ENCODE results near the gene BTNL2.

The BTNL2 gene

DNA sequence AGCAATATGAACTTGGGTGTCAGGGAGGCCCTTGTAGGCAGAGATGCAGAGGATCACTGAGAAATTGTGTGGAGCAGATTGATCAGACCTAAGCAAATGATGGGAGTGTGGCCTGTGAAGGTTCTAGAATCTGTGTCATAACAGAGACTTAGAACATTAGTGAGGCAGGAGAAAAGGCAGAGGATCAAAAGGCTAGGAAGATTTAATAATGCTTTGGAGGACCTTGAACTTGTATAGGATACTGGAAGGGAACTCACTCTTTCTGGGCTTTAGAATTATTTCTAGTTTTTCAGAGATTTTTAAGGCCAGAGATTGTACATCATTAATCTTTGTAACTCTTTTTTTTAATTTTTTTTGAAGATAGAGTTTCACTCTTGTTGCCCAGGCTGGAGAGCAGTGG is 35.2 kb downstream of the BTNL2 start, which contains the start of gene TSBP1:
Gene TSBP1 (minus strand): TSS at position 101 of the 400 bp plus-strand sequence. CDS start 197 bp downstream, outside the sequence.
- no peak for ATAC-seq
- TF ChIP-seq TCF4 (CRISPR knock-in tag; IDR thresholded peaks at IDR 0.05; ENCODE audit: borderline replicate concordance): no peak
- TF ChIP-seq, protein P1, sequence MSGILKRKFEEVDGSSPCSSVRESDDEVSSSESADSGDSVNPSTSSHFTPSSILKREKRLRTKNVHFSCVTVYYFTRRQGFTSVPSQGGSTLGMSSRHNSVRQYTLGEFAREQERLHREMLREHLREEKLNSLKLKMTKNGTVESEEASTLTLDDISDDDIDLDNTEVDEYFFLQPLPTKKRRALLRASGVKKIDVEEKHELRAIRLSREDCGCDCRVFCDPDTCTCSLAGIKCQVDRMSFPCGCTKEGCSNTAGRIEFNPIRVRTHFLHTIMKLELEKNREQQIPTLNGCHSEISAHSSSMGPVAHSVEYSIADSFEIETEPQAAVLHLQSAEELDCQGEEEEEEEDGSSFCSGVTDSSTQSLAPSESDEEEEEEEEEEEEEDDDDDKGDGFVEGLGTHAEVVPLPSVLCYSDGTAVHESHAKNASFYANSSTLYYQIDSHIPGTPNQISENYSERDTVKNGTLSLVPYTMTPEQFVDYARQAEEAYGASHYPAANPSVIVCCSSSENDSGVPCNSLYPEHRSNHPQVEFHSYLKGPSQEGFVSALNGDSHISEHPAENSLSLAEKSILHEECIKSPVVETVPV (CRISPR knock-in tag; IDR thresholded peaks at IDR 0.05): no peak
- TF ChIP-seq, protein P2, sequence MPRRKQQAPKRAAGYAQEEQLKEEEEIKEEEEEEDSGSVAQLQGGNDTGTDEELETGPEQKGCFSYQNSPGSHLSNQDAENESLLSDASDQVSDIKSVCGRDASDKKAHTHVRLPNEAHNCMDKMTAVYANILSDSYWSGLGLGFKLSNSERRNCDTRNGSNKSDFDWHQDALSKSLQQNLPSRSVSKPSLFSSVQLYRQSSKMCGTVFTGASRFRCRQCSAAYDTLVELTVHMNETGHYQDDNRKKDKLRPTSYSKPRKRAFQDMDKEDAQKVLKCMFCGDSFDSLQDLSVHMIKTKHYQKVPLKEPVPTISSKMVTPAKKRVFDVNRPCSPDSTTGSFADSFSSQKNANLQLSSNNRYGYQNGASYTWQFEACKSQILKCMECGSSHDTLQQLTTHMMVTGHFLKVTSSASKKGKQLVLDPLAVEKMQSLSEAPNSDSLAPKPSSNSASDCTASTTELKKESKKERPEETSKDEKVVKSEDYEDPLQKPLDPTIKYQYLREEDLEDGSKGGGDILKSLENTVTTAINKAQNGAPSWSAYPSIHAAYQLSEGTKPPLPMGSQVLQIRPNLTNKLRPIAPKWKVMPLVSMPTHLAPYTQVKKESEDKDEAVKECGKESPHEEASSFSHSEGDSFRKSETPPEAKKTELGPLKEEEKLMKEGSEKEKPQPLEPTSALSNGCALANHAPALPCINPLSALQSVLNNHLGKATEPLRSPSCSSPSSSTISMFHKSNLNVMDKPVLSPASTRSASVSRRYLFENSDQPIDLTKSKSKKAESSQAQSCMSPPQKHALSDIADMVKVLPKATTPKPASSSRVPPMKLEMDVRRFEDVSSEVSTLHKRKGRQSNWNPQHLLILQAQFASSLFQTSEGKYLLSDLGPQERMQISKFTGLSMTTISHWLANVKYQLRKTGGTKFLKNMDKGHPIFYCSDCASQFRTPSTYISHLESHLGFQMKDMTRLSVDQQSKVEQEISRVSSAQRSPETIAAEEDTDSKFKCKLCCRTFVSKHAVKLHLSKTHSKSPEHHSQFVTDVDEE (CRISPR knock-in tag; IDR thresholded peaks at IDR 0.05): no peak
- TF ChIP-seq GLIS3 (CRISPR knock-in tag; IDR thresholded peaks at IDR 0.05): no peak
- no peak for TF ChIP-seq OSR1 (CRISPR knock-in tag; IDR thresholded peaks at IDR 0.05)
- no peak for TF ChIP-seq ZNF70 (CRISPR knock-in tag; IDR thresholded peaks at IDR 0.05)
- TF ChIP-seq TOX (CRISPR knock-in tag; IDR thresholded peaks at IDR 0.05; ENCODE audit: borderline replicate concordance): no peak

DNA sequence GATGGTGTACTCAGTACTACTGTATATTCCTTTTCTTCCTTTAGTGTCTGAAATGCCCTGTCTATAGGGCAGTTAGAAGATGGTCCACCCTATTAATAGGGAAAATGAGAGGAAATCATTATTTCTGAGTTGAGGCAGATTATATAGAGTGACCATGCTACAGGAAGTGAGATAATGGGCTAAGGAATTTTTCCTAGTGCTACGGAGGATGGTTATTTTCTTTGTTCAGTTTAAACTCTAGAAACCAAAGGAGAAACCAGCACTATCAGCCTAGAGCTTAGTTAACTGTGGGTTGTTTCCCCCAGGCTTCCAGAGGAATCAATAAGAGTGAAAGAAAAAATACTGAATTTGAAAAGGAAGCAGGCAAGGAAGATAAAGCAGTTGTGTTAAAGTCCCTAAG is 35.8 kb downstream of the BTNL2 start:
- no peak for TF ChIP-seq ARNTL (CRISPR knock-in tag; IDR thresholded peaks at IDR 0.05; ENCODE audit: borderline replicate concordance, low read depth)
- no peak for TF ChIP-seq ZNF565 (CRISPR knock-in tag; conservative IDR thresholded peaks at IDR 0.05; ENCODE audit: low read depth)
- no peak for TF ChIP-seq GLIS3 (CRISPR knock-in tag; IDR thresholded peaks at IDR 0.05)
- TF ChIP-seq, protein P3, sequence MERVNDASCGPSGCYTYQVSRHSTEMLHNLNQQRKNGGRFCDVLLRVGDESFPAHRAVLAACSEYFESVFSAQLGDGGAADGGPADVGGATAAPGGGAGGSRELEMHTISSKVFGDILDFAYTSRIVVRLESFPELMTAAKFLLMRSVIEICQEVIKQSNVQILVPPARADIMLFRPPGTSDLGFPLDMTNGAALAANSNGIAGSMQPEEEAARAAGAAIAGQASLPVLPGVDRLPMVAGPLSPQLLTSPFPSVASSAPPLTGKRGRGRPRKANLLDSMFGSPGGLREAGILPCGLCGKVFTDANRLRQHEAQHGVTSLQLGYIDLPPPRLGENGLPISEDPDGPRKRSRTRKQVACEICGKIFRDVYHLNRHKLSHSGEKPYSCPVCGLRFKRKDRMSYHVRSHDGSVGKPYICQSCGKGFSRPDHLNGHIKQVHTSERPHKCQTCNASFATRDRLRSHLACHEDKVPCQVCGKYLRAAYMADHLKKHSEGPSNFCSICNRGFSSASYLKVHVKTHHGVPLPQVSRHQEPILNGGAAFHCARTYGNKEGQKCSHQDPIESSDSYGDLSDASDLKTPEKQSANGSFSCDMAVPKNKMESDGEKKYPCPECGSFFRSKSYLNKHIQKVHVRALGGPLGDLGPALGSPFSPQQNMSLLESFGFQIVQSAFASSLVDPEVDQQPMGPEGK (CRISPR knock-in tag; IDR thresholded peaks at IDR 0.05; ENCODE audit: borderline replicate concordance): no peak
- no peak for TF ChIP-seq CSDC2 (CRISPR knock-in tag; IDR thresholded peaks at IDR 0.05)
- no peak for TF ChIP-seq SNAI2 (CRISPR knock-in tag; IDR thresholded peaks at IDR 0.05)
- TF ChIP-seq ZFP3 (CRISPR knock-in tag; IDR thresholded peaks at IDR 0.05): no peak
- no peak for TF ChIP-seq ZNF70 (CRISPR knock-in tag; IDR thresholded peaks at IDR 0.05)
- no peak for TF ChIP-seq ZFP30 (CRISPR knock-in tag; IDR thresholded peaks at IDR 0.05)
- TF ChIP-seq, protein P2 (CRISPR knock-in tag; IDR thresholded peaks at IDR 0.05): no peak
- TF ChIP-seq, protein P1 (CRISPR knock-in tag; IDR thresholded peaks at IDR 0.05): no peak
- TF ChIP-seq ESRRG (CRISPR knock-in tag; IDR thresholded peaks at IDR 0.05): no peak
- TF ChIP-seq ZNF8 (CRISPR knock-in tag; IDR thresholded peaks at IDR 0.05): no peak
- TF ChIP-seq TCF4 (CRISPR knock-in tag; IDR thresholded peaks at IDR 0.05; ENCODE audit: borderline replicate concordance): no peak
- no peak for TF ChIP-seq PPARA (CRISPR knock-in tag; IDR thresholded peaks at IDR 0.05; ENCODE audit: borderline replicate concordance)
- TF ChIP-seq, protein P4, sequence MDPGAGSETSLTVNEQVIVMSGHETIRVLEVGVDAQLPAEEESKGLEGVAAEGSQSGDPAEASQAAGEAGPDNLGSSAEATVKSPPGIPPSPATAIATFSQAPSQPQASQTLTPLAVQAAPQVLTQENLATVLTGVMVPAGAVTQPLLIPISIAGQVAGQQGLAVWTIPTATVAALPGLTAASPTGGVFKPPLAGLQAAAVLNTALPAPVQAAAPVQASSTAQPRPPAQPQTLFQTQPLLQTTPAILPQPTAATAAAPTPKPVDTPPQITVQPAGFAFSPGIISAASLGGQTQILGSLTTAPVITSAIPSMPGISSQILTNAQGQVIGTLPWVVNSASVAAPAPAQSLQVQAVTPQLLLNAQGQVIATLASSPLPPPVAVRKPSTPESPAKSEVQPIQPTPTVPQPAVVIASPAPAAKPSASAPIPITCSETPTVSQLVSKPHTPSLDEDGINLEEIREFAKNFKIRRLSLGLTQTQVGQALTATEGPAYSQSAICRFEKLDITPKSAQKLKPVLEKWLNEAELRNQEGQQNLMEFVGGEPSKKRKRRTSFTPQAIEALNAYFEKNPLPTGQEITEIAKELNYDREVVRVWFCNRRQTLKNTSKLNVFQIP (CRISPR knock-in tag; IDR thresholded peaks at IDR 0.05; ENCODE audit: borderline replicate concordance, low read depth): no peak
- TF ChIP-seq, protein P5, sequence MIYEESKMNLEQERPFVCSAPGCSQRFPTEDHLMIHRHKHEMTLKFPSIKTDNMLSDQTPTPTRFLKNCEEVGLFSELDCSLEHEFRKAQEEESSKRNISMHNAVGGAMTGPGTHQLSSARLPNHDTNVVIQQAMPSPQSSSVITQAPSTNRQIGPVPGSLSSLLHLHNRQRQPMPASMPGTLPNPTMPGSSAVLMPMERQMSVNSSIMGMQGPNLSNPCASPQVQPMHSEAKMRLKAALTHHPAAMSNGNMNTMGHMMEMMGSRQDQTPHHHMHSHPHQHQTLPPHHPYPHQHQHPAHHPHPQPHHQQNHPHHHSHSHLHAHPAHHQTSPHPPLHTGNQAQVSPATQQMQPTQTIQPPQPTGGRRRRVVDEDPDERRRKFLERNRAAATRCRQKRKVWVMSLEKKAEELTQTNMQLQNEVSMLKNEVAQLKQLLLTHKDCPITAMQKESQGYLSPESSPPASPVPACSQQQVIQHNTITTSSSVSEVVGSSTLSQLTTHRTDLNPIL (CRISPR knock-in tag; IDR thresholded peaks at IDR 0.05; ENCODE audit: low read depth): no peak
- no peak for TF ChIP-seq TOX (CRISPR knock-in tag; IDR thresholded peaks at IDR 0.05; ENCODE audit: borderline replicate concordance)
- no peak for TF ChIP-seq ISL1 (CRISPR knock-in tag; IDR thresholded peaks at IDR 0.05)
- no peak for TF ChIP-seq RARB (CRISPR knock-in tag; IDR thresholded peaks at IDR 0.05)
- no peak for ATAC-seq

All from SK-N-SH treated with all-trans-retinoic acid at 6 μM for 48 hours (cell line).